COLO829 (cell line): ENCODE data around the gene RUNX3.
"Not testable (repeated sequence)": the region's sequence is repeated elsewhere in the genome, so short reads cannot be mapped to it uniquely, and the experiment has no call there.

ENCODE experiments used
- DNase-seq: peaks from one replicate; pipeline ENCODE4 v3.0.0; 2012; ENCODE audit warnings: low spot score

Gene RUNX3

GRCh38 chr1:24913616-24914225, 16.4 kb downstream of the RUNX3 start:
- no peak for DNase-seq

GRCh38 chr1:24913274-24913604, 16.8 kb downstream of the RUNX3 start:
- no peak for DNase-seq

GRCh38 chr1:24912376-24913273, 17.5 kb downstream of the RUNX3 start:
- no peak for DNase-seq

GRCh38 chr1:24911651-24912155, 18.4 kb downstream of the RUNX3 start:
- no peak for DNase-seq

- peak; percentile 33 for DNase-seq
Measured at GRCh38 chr1:24910751-24911650, 19.1 kb downstream of the RUNX3 start.

GRCh38 chr1:24910210-24910609, 19.9 kb downstream of the RUNX3 start:
- DNase-seq, result no peak

GRCh38 chr1:24909388-24909898, 20.6 kb downstream of the RUNX3 start:
- no peak for DNase-seq

GRCh38 chr1:24908591-24909259, 21.4 kb downstream of the RUNX3 start:
- DNase-seq, result no peak

- not testable (repeated sequence) for DNase-seq
Measured at GRCh38 chr1:24907587-24908294, 22.3 kb downstream of the RUNX3 start.

GRCh38 chr1:24906760-24907490, 23.2 kb downstream of the RUNX3 start:
- no peak for DNase-seq

- DNase-seq, result no peak
Measured at GRCh38 chr1:24905979-24906720, 23.9 kb downstream of the RUNX3 start.

- no peak for DNase-seq
Measured at GRCh38 chr1:24905355-24905978, 24.6 kb downstream of the RUNX3 start.

GRCh38 chr1:24904731-24905354, 25.2 kb downstream of the RUNX3 start:
- no peak for DNase-seq

- no peak for DNase-seq
Measured at GRCh38 chr1:24903955-24904730, 25.9 kb downstream of the RUNX3 start.

GRCh38 chr1:24903560-24903954, 26.5 kb downstream of the RUNX3 start:
- DNase-seq, result no peak

GRCh38 chr1:24903011-24903461, 27.0 kb downstream of the RUNX3 start:
- no peak for DNase-seq

GRCh38 chr1:24902471-24902891, 27.6 kb downstream of the RUNX3 start:
- no peak for DNase-seq
